H1 (cell line): ENCODE measurements around the gene SPANXA1. TPM values are rescaled to one million over a fixed set of nuclear protein-coding genes. Genes with fewer than 3 reads are reported as not detected.

Experiments used
- CTCF ChIA-PET: fragments of 300-600 bp; sonication (Branson Sonifier 250); formaldehyde crosslinking; loops from one replicate; lab custom pipeline; 2021; ENCODE audit not compliant: partially characterized antibody; lab: Charles Lee
- POLR2A ChIA-PET: fragments of 300-600 bp; sonication (Branson Sonifier 250); formaldehyde crosslinking; loops from one replicate; lab custom pipeline; 2021; ENCODE audit warnings: inconsistent platforms; ENCODE audit not compliant: partially characterized antibody; lab: Charles Lee
- DNase-seq, 2 experiments: peaks; one replicate each; pipeline versions ENCODE4 v3.0.0 to v3.0.0-alpha.2; 2010 to 2022; ENCODE audit warnings: low spot score in 2 of 2, low read depth in 1 of 2, mixed read lengths in 1 of 2
- FAIRE-seq: peaks from 2 replicates; lab custom pipeline; 2011; peaks lifted over from hg19 to GRCh38; lab: Jason Lieb, UNC
- H2AFZ ChIP-seq: 2 replicates; pipeline ENCODE4 v1.8.1; 2012; ENCODE audit warnings: low read length, inconsistent platforms
- H2AK5ac ChIP-seq: 2 replicates; pipeline ENCODE4 v1.6.1; 2013; ENCODE audit warnings: low read depth, low read length
- H2BK120ac ChIP-seq: replicated peaks from 2 replicates; pipeline ENCODE3; 2013; ENCODE audit warnings: low read depth, low read length, inconsistent platforms
- H2BK12ac ChIP-seq: 2 replicates; pipeline ENCODE4 v1.6.1; 2013; ENCODE audit warnings: low read depth, low read length
- H2BK15ac ChIP-seq: 2 replicates; pipeline ENCODE4 v1.6.1; 2013; ENCODE audit warnings: low read length
- H2BK20ac ChIP-seq: 2 replicates; pipeline ENCODE4 v1.6.1; 2013; ENCODE audit warnings: low read length
- H2BK5ac ChIP-seq: 2 replicates; pipeline ENCODE4 v1.6.1; 2013; ENCODE audit warnings: low read depth, low read length
- H3K14ac ChIP-seq: 2 replicates; pipeline ENCODE4 v1.6.1; 2013; ENCODE audit warnings: inconsistent platforms; ENCODE audit not compliant: insufficient read length
- H3K18ac ChIP-seq: 2 replicates; pipeline ENCODE4 v1.6.1; 2013; ENCODE audit warnings: low read length; ENCODE audit errors: extremely low read depth
- H3K23ac ChIP-seq: 2 replicates; pipeline ENCODE4 v1.6.1; 2013; ENCODE audit warnings: inconsistent platforms; ENCODE audit not compliant: insufficient read length
- H3K23me2 ChIP-seq: 2 replicates; pipeline ENCODE4 v1.6.1; 2013; ENCODE audit warnings: low read depth, low read length
- H3K27ac ChIP-seq: 2 replicates; pipeline ENCODE4 v1.6.1; 2011; ENCODE audit warnings: low read depth, low read length, inconsistent platforms
- H3K27me3 ChIP-seq, 4 experiments: replicated peaks in 1 of 4; 1 replicate in 1 of 4; 2 replicates in 3 of 4; pipeline versions ENCODE4 v1.6.1 to v1.8.1; 2011 to 2013; ENCODE audit warnings: low read length in 3 of 4, mild to moderate bottlenecking in 3 of 4, inconsistent platforms in 2 of 4, mixed read lengths in 2 of 4, moderate library complexity in 1 of 4; ENCODE audit not compliant: control insufficient read depth in 3 of 4, insufficient read depth in 3 of 4; ENCODE audit errors: extremely low read depth in 1 of 4
- H3K36me3 ChIP-seq, 4 experiments: 2 replicates each; pipeline versions ENCODE4 v1.6.1 to v1.8.1; 2011 to 2013; ENCODE audit warnings: mild to moderate bottlenecking in 4 of 4, low read length in 3 of 4, moderate library complexity in 2 of 4, control low read depth in 1 of 4, inconsistent platforms in 1 of 4; ENCODE audit not compliant: insufficient read depth in 4 of 4, control insufficient read depth in 2 of 4
- H3K4ac ChIP-seq: replicated peaks from 2 replicates; pipeline ENCODE3; 2013; ENCODE audit warnings: low read length, low read depth, mixed read lengths, inconsistent platforms; ENCODE audit not compliant: insufficient read length
- H3K4me1 ChIP-seq, 4 experiments: replicated peaks in 1 of 4; 1 replicate in 1 of 4; 2 replicates in 3 of 4; pipeline versions ENCODE4 v1.6.1 to v1.8.1; 2011 to 2013; ENCODE audit warnings: low read length in 3 of 4, inconsistent platforms in 2 of 4, mixed read lengths in 1 of 4; ENCODE audit not compliant: insufficient read depth in 4 of 4, control insufficient read depth in 3 of 4
- H3K4me2 ChIP-seq, 2 experiments: 2 replicates each; pipeline versions ENCODE4 v1.6.1 to v1.8.1; 2011 to 2013; ENCODE audit warnings: low read depth in 2 of 2, low read length in 2 of 2, control low read depth in 1 of 2, inconsistent platforms in 1 of 2, mild to moderate bottlenecking in 1 of 2; ENCODE audit not compliant: insufficient read depth in 1 of 2
- H3K4me3 ChIP-seq, 4 experiments: fragments of 200-600, 300-600 bp in 1 of 4; sonication (generic), shearing (Covaris generic), sonication (Bioruptor Twin) in 1 of 4; 2 replicates each; pipeline versions ENCODE4 v1.5.1 to v1.8.1; 2011 to 2016; ENCODE audit warnings: low read length in 4 of 4, low read depth in 3 of 4, control low read depth in 2 of 4, inconsistent platforms in 2 of 4, mild to moderate bottlenecking in 2 of 4, mixed read lengths in 1 of 4, moderate library complexity in 1 of 4; ENCODE audit not compliant: insufficient read depth in 2 of 4; ENCODE audit errors: extremely low read depth in 1 of 4
- H3K56ac ChIP-seq: replicated peaks from 2 replicates; pipeline ENCODE3; 2013; ENCODE audit warnings: low read depth, mild to moderate bottlenecking, mixed read lengths, low read length, inconsistent platforms; ENCODE audit not compliant: insufficient read length
- H3K79me1 ChIP-seq: 2 replicates; pipeline ENCODE4 v1.6.1; 2013; ENCODE audit warnings: low read depth, low read length, control low read depth
- H3K79me2 ChIP-seq, 2 experiments: 2 replicates each; pipeline versions ENCODE4 v1.6.1 to v1.8.1; 2012 to 2013; ENCODE audit warnings: low read length in 2 of 2, mild to moderate bottlenecking in 2 of 2, inconsistent platforms in 1 of 2; ENCODE audit not compliant: insufficient read depth in 2 of 2, control insufficient read depth in 1 of 2
- H3K9ac ChIP-seq, 4 experiments: replicated peaks in 1 of 4; 1 replicate in 1 of 4; 2 replicates in 3 of 4; pipeline versions ENCODE4 v1.6.1 to v1.8.1; 2011 to 2013; ENCODE audit warnings: low read depth in 3 of 4, low read length in 3 of 4, control low read depth in 2 of 4, mild to moderate bottlenecking in 2 of 4, moderate library complexity in 2 of 4, inconsistent platforms in 1 of 4; ENCODE audit errors: extremely low read depth in 1 of 4
- H3K9me3 ChIP-seq, 2 experiments: 2 replicates each; pipeline versions ENCODE4 v1.6.1 to v1.8.1; 2012 to 2013; ENCODE audit warnings: mild to moderate bottlenecking in 2 of 2, moderate library complexity in 2 of 2, control low read depth in 1 of 2, inconsistent platforms in 1 of 2, low read depth in 1 of 2, low read length in 1 of 2, mixed read lengths in 1 of 2; ENCODE audit not compliant: insufficient read depth in 2 of 2
- H4K20me1 ChIP-seq, 2 experiments: replicated peaks in 1 of 2; 2 replicates each; pipeline versions ENCODE3 to v1.8.1; 2011 to 2013; ENCODE audit warnings: inconsistent platforms in 2 of 2, low read length in 2 of 2, mild to moderate bottlenecking in 1 of 2; ENCODE audit not compliant: insufficient read depth in 2 of 2, control insufficient read depth in 1 of 2
- H4K5ac ChIP-seq: 2 replicates; pipeline ENCODE4 v1.6.1; 2013; ENCODE audit warnings: low read length, low read depth, mixed read lengths, inconsistent platforms; ENCODE audit not compliant: insufficient read length
- H4K8ac ChIP-seq: 2 replicates; pipeline ENCODE4 v1.8.0; 2013; ENCODE audit warnings: mild to moderate bottlenecking, moderate library complexity, low read length, inconsistent platforms; ENCODE audit not compliant: insufficient read depth; ENCODE audit errors: extremely low read depth
- H4K91ac ChIP-seq: replicated peaks from 2 replicates; pipeline ENCODE3; 2013; ENCODE audit warnings: low read length, mixed read lengths, inconsistent platforms; ENCODE audit not compliant: insufficient read length
- ATF2 ChIP-seq: IDR thresholded peaks from 2 replicates; pipeline ENCODE4 v1.6.1; 2012; ENCODE audit warnings: low read length, inconsistent platforms
- CREB1 ChIP-seq: IDR thresholded peaks from 2 replicates; pipeline ENCODE4 v1.6.1; 2012; ENCODE audit warnings: inconsistent platforms
- E2F6 ChIP-seq: IDR thresholded peaks from 2 replicates; pipeline ENCODE4 v1.6.1; 2012; ENCODE audit warnings: inconsistent platforms
- GABPA ChIP-seq: IDR thresholded peaks from 2 replicates; pipeline ENCODE4 v1.6.1; 2011; ENCODE audit warnings: mild to moderate bottlenecking, low read length, moderate library complexity, borderline replicate concordance; ENCODE audit not compliant: insufficient read depth
- GTF2F1 ChIP-seq: IDR thresholded peaks from 2 replicates; pipeline ENCODE4 v1.6.1; 2012; ENCODE audit warnings: low read depth, low read length, improper control_type of control experiment, borderline replicate concordance
- HDAC2 ChIP-seq, 2 experiments: fragments of 300-600 bp in 1 of 2; sonication (generic) in 1 of 2; IDR thresholded peaks; 2 replicates each; pipeline ENCODE4 v1.6.1; 2011 to 2012; ENCODE audit warnings: low read depth in 2 of 2, low read length in 2 of 2, mild to moderate bottlenecking in 2 of 2, moderate library complexity in 2 of 2, borderline replicate concordance in 1 of 2, inconsistent platforms in 1 of 2
- KDM5A ChIP-seq: fragments of 200-600 bp; IDR thresholded peaks from 2 replicates; pipeline ENCODE4 v1.7.1; 2012; ENCODE audit warnings: mild to moderate bottlenecking, low read length, inconsistent platforms, mixed read lengths
- MAFK ChIP-seq: IDR thresholded peaks from 2 replicates; pipeline ENCODE4 v1.6.1; 2012; ENCODE audit warnings: low read depth, mild to moderate bottlenecking, improper control_type of control experiment, low read length
- PHF8 ChIP-seq: fragments of 200-600 bp; sonication (generic); conservative IDR thresholded peaks from 2 replicates; pipeline ENCODE4 v1.7.1; 2012; ENCODE audit warnings: low read depth, mild to moderate bottlenecking, inconsistent platforms, low read length, moderate library complexity
- POU5F1 ChIP-seq: IDR thresholded peaks from 2 replicates; pipeline ENCODE4 v1.6.1; 2011; ENCODE audit warnings: low read depth, mild to moderate bottlenecking, low read length, moderate library complexity
- RXRA ChIP-seq: IDR thresholded peaks from 2 replicates; pipeline ENCODE4 v1.6.1; 2011; ENCODE audit warnings: low read depth, mild to moderate bottlenecking, low read length, moderate library complexity; ENCODE audit not compliant: insufficient read depth
- SIN3A ChIP-seq, 2 experiments: IDR thresholded peaks in 1 of 2; conservative IDR thresholded peaks in 1 of 2; 2 replicates each; pipeline ENCODE4 v1.6.1; 2011 to 2012; ENCODE audit warnings: low read length in 2 of 2, improper control_type of control experiment in 1 of 2, low read depth in 1 of 2, mild to moderate bottlenecking in 1 of 2
- SRF ChIP-seq: IDR thresholded peaks from 2 replicates; pipeline ENCODE4 v1.6.1; 2011; ENCODE audit warnings: mild to moderate bottlenecking, low read depth, low read length, moderate library complexity
- polyA plus RNA-seq, 7 experiments: library from polyadenylated mRNA; depleted of rRNA in 3 of 7; stranded (reverse) in 5 of 7; unstranded in 2 of 7; fragments of >200 nt in 5 of 7; fragments of 200-250 nt in 2 of 7; gene quantifications; 1 replicate in 5 of 7; 2 replicates in 1 of 7; 4 replicates in 1 of 7; pipeline versions ENCODE4 v1.2.1 to v1.2.3, GENCODE V29; 2011 to 2013; ENCODE audit warnings: missing spikeins in 2 of 7, mixed read lengths in 2 of 7
- total RNA-seq: library from RNA; stranded (reverse); fragmentation: NEBNext Ultra II Directional; extraction: Animal tissue kit (Norgen Biotek cat#: 25700); gene quantifications from 2 replicates; pipeline ENCODE4 v1.2.1, GENCODE V29; 2021

SPANXA1 gene
- total and polyA plus RNA-seq, 2 of the 8 experiments (the other 6 are each of a cell fraction or from before 2014, with no cell fraction given): not detected

- no peak overlapping the region for H2BK20ac ChIP-seq
- H3K9me3 ChIP-seq: no peaks in the 10 kb centered on the region
- no peaks in the 10 kb centered on the region for H3K27me3 ChIP-seq
- H2AK5ac ChIP-seq: no peak overlapping the region
- FAIRE-seq (no peak), DNase-seq (no peak)
- no peak overlapping the region for H3K4me3 ChIP-seq
- H4K20me1 ChIP-seq: no peaks in the 10 kb centered on the region
- CTCF ChIA-PET: no interaction called here
- no peak overlapping the region for H3K9ac ChIP-seq
- H4K5ac ChIP-seq: no peak overlapping the region
- H3K4me1 ChIP-seq: no peaks in the 10 kb centered on the region
- no peak overlapping the region for H2BK5ac ChIP-seq
- no peak overlapping the region for H3K18ac ChIP-seq
- no peak overlapping the region for H2BK120ac ChIP-seq
- no peak overlapping the region for H2AFZ ChIP-seq
- H4K8ac ChIP-seq: no peak overlapping the region
- no peak overlapping the region for H3K56ac ChIP-seq
- H3K23ac ChIP-seq: no peak overlapping the region
- no peaks in the 10 kb centered on the region for H3K36me3 ChIP-seq
- no peak overlapping the region for H3K27ac ChIP-seq
- H2BK12ac ChIP-seq: no peak overlapping the region
- H4K91ac ChIP-seq: no peak overlapping the region
- POLR2A ChIA-PET: no interaction called here
- H3K79me1 ChIP-seq: no peaks in the 10 kb centered on the region
- no peak overlapping the region for H3K4ac ChIP-seq
- H2BK15ac ChIP-seq: no peak overlapping the region
- no peak overlapping the region for H3K4me2 ChIP-seq
- H3K14ac ChIP-seq: no peak overlapping the region
- H3K79me2 ChIP-seq: no peaks in the 10 kb centered on the region
- no peaks in the 10 kb centered on the region for H3K23me2 ChIP-seq
- TF ChIP-seq SIN3A (conservative IDR thresholded peaks at IDR 0.05 in 1 of 2, IDR thresholded peaks at IDR 0.05 in 1 of 2; ENCODE audit: low read depth in 1 of 2, low read length in 2 of 2) (no peak), HDAC2 (IDR thresholded peaks at IDR 0.05; ENCODE audit: borderline replicate concordance in 1 of 2, low read depth in 2 of 2, low read length in 2 of 2) (no peak), ATF2 (no peak), POU5F1 (no peak), KDM5A (no peak), GTF2F1 (no peak), CREB1 (no peak), MAFK (no peak), GABPA (no peak), SRF (no peak), E2F6 (no peak), PHF8 (no peak), RXRA (no peak)
Measured at GRCh38 chrX:141632124-141632523, 47.6 kb upstream of the SPANXA1 start.
